Measurements from ENCODE around the gene SPATA2.
"Not testable (repeated sequence)": the region's sequence is repeated elsewhere in the genome, so short reads cannot be mapped to it uniquely, and the experiment has no call there.

Gene SPATA2

DNA sequence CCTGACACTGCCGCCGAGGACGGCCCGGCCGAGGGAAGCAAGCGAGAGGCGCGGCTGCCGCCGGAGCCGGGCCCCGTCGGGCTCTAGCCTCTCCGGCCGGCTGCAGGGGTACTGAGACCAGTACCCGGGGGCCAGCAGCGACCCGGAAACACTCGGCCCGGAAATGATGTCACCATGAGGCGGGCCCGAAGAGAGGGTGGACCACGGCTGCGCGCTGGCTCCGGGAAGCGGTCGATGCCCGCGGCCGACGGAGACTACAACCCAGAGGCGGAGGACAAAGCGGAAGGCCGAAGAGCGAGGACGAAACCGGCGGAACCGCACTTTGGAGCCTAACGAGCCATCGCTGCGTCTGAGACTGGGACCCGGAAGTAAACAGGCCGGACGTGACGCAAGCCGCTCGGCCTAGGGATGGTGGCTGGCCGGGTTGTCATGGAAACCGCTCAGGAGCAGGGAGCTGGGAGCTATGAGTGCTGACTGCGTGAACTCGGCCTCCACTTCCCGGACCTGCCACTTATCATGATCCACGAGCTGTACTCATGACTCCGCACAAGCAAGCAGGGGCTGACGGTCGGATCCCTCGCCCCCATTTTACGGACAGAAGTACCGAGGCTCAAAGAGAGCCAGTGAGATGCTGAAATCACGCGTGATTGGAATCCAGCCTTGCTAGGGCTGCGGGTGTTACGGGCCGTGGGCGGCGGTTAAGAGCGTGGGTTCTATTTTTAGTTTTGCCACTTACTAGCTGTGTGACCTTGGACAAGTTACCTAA is at the start of gene SPATA2:
Gene SPATA2 (minus strand): TSS at position 150 of the 766 bp plus-strand sequence. CDS start 7,039 bp downstream, outside the sequence.
- DNase-seq (ENCODE audit: low read depth in 2 of 2): peak; percentile 88

DNA sequence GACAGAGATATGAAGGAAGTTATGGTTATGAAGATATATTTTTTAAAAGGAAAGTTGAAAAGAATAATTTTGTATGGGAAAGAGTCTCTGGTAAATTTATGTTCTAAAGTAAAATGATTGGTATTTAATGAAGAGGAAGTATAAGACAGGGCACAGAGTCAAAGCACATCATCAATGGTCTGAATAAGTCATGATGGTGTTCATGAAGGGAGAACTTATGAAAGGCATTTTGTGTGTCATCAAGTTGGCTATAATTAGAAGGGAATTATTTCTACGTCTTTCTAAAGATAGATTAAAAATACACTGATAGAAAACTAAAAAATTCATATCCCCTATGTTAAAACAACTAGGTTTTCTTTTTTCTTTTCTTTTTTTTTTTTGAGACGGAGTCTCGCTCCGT is 46.1 kb upstream of the SPATA2 start:
- DNase-seq (ENCODE audit: low read depth in 2 of 2): no peak

GRCh38 chr20:49957089-49957938 is 42.0 kb upstream of the SPATA2 start:
- not testable (repeated sequence) for DNase-seq (ENCODE audit: low read depth in 2 of 2)

DNA sequence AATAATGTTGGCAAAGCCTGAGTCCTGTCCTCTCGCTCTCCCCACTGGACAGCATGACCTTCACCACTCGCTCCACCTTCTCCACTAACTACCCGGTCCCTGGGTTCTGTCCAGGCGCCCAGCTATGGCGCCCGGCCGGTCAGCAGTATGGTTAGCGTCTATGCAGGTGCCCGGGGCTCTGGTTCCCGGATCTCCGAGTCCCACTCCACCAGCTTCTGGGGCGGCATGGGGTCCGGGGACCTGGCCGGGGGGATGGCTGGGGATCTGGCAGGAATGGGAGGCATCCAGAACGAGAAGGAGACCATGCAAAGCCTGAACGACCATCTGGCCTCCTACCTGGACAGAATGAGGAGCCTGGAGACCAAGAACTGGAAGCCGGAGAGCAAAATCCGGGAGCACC is 41.4 kb upstream of the SPATA2 start:
- DNase-seq (ENCODE audit: low read depth in 2 of 2): no peak

DNA sequence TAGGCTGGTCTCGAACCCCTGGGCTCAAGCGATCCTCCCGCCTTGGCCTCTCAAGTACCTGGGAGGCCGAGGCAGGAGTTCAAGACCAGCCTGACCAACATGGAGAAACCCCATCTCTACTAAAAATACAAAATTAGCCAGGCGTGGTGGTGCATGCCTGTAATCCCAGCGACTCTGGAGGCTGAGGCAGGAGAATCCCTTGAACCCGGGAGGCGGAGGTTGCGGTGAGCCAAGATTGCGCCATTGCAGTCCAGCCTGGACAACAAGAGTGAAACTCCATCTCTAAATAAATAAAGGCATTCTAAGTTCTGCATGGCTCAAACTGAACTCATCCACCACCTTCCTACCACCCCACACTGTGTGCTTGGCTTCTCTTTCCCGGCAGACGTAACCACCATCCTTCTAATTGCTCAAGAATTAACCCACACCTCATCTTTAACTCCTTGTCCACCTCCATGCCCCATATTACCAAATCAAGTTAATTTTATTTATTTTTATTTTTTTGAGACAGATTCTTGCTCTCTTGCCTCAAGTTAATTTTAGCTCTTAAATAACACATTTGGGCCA is 40.6 kb upstream of the SPATA2 start:
- DNase-seq (ENCODE audit: low read depth in 2 of 2): not testable (repeated sequence)

DNA sequence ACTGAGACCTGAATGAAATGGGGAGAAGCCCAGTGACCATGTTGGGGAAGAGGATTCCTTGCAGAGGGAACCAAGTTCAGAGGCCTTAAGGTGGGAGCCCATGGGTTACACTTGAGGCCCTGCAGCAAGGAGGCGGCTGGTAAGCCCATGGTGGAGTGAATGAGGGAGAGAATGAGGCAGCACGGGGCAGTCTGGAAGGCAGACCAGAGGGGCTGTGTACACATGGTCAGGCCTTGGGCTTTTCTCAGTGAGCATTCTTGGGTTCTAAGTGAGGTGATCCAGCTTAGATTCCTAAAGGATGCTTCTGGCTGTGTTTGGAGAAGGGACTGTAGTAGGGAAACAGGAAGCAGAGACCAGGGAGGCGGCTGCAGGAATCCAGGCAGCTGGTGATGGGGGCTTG is 39.8 kb upstream of the SPATA2 start:
- no peak for DNase-seq (ENCODE audit: low read depth in 2 of 2)

- DNase-seq (ENCODE audit: low read depth in 2 of 2): no peak
Observed at GRCh38 chr20:49951151-49951550, 35.8 kb upstream of the SPATA2 start.

GRCh38 chr20:49948809-49949507 is 33.6 kb upstream of the SPATA2 start:
- DNase-seq (ENCODE audit: low read depth in 2 of 2): no peak

DNA sequence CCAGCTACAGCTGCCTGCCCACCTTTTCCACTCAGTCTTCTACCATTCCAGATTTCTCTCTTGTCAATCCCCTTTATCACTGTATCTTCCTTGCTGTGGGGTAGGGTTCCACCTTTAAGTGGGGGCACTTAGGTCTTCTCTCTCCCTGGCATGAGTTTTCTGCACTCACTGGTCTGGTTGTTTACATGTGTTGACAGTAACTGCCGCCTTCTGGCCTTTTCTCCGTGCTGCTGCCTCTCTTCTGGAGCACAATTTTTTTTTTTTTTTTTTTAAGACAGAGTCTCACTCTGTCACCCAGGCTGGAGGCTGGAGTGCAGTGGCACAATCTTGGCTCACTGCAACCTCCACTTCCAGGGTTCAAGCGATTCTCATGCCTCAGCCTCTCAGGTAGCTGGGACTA is 32.8 kb upstream of the SPATA2 start:
- DNase-seq (ENCODE audit: low read depth in 2 of 2): no peak

GRCh38 chr20:49945701-49946477 is 30.6 kb upstream of the SPATA2 start:
- DNase-seq (ENCODE audit: low read depth in 2 of 2): no peak

DNA sequence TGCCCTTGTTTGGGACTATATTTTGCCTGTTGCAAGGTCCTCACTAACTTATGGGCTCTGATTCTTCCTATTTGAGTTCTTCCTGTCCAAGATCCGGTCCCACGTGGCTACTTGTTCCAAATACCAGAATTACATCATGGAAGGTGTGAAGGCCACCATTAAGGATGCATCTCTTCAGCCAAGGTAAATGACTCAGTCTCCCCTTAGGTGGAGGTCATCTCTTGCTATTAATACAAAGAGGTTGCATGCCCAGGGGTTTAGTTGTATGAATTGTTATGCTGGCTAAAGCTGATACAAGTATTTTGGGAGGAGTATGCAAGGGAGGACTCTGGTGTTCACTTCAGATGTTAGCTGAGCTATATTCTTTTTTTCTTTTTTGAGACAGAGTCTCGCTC is 30.0 kb upstream of the SPATA2 start:
- DNase-seq (ENCODE audit: low read depth in 2 of 2): no peak

GRCh38 chr20:49942942-49943341 is 27.6 kb upstream of the SPATA2 start:
- no peak for DNase-seq (ENCODE audit: low read depth in 2 of 2)

DNA sequence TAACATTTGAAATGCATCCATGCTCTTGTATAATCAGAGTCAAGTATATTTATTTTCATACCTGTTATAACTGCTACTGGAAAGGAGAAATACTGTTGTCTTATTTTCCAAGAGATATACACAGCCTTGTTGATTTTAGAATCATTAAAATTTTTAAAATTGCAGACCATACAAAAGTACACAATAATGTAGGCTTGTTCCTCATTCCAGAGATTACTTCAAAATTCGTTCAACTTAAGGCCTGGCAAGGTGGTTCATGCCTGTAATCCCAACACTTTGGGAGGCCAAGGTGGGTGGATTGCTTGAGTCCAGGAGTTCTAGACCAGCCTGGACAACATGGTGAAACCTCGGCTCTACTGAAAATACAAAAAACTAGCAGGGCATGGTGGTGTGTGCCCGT is 27.0 kb upstream of the SPATA2 start:
- no peak for DNase-seq (ENCODE audit: low read depth in 2 of 2)

DNA sequence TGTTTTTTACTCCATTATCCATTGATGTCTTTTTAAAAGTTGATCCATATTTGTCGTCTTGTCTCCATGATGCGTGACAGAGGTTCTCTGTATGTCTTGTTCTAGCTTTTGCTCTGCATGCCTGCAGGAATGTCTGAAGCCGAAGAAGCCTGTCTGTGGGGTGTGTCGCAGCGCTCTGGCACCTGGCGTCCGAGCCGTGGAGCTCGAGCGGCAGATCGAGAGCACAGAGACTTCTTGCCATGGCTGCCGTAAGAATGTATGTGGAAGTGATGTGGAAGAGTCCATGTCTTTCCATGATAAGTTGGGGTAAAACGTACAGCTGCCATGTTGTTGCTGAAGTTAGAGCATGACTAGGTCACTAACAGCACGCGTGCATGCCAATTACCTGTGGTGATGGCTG is 26.1 kb upstream of the SPATA2 start:
- no peak for DNase-seq (ENCODE audit: low read depth in 2 of 2)

DNA sequence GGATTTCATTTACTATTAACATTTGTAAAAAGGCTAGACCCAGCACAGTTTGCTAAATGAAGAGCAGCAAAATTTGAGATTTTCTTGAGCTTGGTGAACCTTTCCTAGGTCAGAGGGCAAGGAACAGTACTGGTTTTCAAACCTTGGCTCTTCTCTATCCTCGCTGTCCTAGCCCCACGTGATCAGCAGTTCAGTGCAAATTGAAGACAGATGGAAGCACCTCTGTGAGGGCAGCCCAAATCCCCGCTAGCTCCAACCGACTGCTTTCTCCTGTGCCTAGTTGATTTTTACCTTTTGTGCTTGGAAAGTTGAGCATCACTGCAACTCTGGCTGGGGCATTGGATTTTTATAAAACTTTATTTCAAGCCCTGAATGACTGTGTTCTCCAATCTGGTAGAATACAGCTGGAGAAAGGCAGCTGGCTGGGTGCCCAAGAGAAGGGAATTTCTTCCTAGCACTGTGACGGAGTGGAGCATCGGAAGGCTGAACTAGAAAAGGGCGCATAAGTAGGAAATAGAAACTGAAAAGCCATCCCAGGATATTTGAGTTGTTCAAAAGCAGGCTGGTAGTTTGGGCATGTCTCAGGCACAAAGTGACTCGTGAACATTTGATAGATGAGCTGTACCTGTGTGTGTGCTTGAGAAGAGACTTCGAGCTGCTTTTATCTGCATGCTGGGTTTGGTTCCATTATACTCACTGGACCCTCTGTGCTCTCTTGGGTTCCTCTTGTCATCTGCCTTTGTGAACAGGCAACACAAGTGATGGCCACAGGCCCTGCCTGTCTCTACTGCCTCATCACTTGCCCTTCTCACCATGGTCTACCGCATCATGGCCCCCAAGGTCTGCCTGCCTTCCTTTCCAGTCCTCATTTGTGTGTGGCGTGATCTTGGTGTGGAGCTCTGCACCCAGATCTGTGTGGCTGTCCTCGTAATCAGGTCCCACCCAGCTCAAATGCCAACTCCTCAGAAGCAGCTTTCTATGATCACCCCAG is 23.1 kb upstream of the SPATA2 start:
- no peak for DNase-seq (ENCODE audit: low read depth in 2 of 2)

GRCh38 chr20:49937027-49937929 is 21.9 kb upstream of the SPATA2 start:
- no peak for DNase-seq (ENCODE audit: low read depth in 2 of 2)

GRCh38 chr20:49936153-49937026 is 21.1 kb upstream of the SPATA2 start, which contains the start of gene RNF114:
TSS of gene RNF114 (plus strand) at chr20:49936397. CDS start at chr20:49936413, 16 bp downstream.
- peak; percentile 75 to 87 for DNase-seq (ENCODE audit: low read depth in 2 of 2)

GRCh38 chr20:49935746-49936152 is 20.4 kb upstream of the SPATA2 start:
- DNase-seq (ENCODE audit: low read depth in 2 of 2): no peak

All from stimulated activated CD8-positive, alpha-beta memory T cell treated with anti-CD3 and anti-CD28 coated beads, Interleukin-7, amount 100 ng/mL, for 4 hours (primary cell).